Hepatocyte (in vitro differentiated cells): ENCODE results near the gene MUL1. TPM values are rescaled to one million over a fixed set of nuclear protein-coding genes. Genes with fewer than 3 reads are reported as not detected.

Experiments used
- DNase-seq: peaks from one replicate; pipeline ENCODE4 v3.0.0-alpha.2; 2016; ENCODE audit warnings: low spot score
- H2AFZ ChIP-seq: fragments of 200-600 bp; sonication (generic); 2 replicates; pipeline ENCODE4 v1.6.0; 2016; ENCODE audit warnings: antibody characterized with exemption, mild to moderate bottlenecking
- H3K27ac ChIP-seq: fragments of 200-600 bp; sonication (generic); 2 replicates; pipeline ENCODE4 v1.5.1; 2016; ENCODE audit warnings: mild to moderate bottlenecking
- H3K27me3 ChIP-seq: fragments of 200-600 bp; sonication (generic); 2 replicates; pipeline ENCODE4 v1.6.1; 2016
- H3K36me3 ChIP-seq: fragments of 200-600 bp; sonication (generic); replicated peaks from 2 replicates; pipeline ENCODE4 v1.5.1; 2016; ENCODE audit warnings: low read depth; ENCODE audit not compliant: insufficient read depth
- H3K4me1 ChIP-seq: fragments of 200-600 bp; sonication (generic); 2 replicates; pipeline ENCODE4 v1.5.1; 2016; ENCODE audit warnings: mild to moderate bottlenecking, moderate library complexity; ENCODE audit not compliant: insufficient read depth
- H3K4me2 ChIP-seq: fragments of 200-600 bp; sonication (generic); 2 replicates; pipeline ENCODE4 v1.6.0; 2016
- H3K4me3 ChIP-seq: fragments of 200-600 bp; sonication (generic); 2 replicates; pipeline ENCODE4 v1.5.1; 2016; ENCODE audit warnings: mild to moderate bottlenecking
- H3K79me2 ChIP-seq: fragments of 200-600 bp; sonication (generic); 2 replicates; pipeline ENCODE4 v1.6.0; 2017; ENCODE audit warnings: mild to moderate bottlenecking
- H3K9me2 ChIP-seq: fragments of 200-600 bp; sonication (generic); replicated peaks from 2 replicates; pipeline ENCODE4 v1.6.0; 2017; ENCODE audit warnings: mild to moderate bottlenecking; ENCODE audit not compliant: insufficient read depth
- H3K9me3 ChIP-seq: fragments of 200-600 bp; sonication (generic); 2 replicates; pipeline ENCODE4 v1.5.1; 2016; ENCODE audit warnings: low read depth, mild to moderate bottlenecking
- H4K20me1 ChIP-seq: fragments of 200-600 bp; sonication (generic); 2 replicates; pipeline ENCODE4 v1.6.0; 2016; ENCODE audit warnings: mild to moderate bottlenecking; ENCODE audit not compliant: insufficient read depth, poor library complexity, severe bottlenecking
- EZH2 ChIP-seq: fragments of 200-600 bp; sonication (generic); IDR thresholded peaks from 2 replicates; pipeline ENCODE4 v1.6.1; 2016; ENCODE audit warnings: antibody characterized with exemption, mild to moderate bottlenecking, borderline replicate concordance
- EZH2phosphoT487 ChIP-seq: fragments of 200-600 bp; sonication (generic); IDR thresholded peaks from one replicate; pipeline ENCODE4 v1.6.1; 2018; ENCODE audit warnings: antibody characterized with exemption, mild to moderate bottlenecking, low read depth, moderate library complexity; ENCODE audit not compliant: unreplicated experiment, severe bottlenecking
- WGBS: methylation state at CpG from one replicate; pipeline ENCODE4 v1.1.6; 2016; ENCODE audit warnings: low lambda C conversion rate; ENCODE audit errors: missing lambda C conversion rate; 5-methylcytosine and 5-hydroxymethylcytosine counted together
- polyA plus RNA-seq: library from polyadenylated mRNA; unstranded; fragments of >200 nt; fragmentation: Nextera tagmentation; extraction: Ambion mirVana; gene quantifications from 2 replicates; pipeline ENCODE4 v1.2.1, GENCODE V29; 2016
- total RNA-seq: library from RNA; depleted of rRNA; stranded (reverse); fragments of >200 nt; gene quantifications from 2 replicates; pipeline ENCODE4 v1.2.3, GENCODE V29; 2014
- TF ChIP-seq, protein P1 (sequence below): fragments of 200-600 bp; sonication (generic); IDR thresholded peaks from 2 replicates; pipeline ENCODE4 v1.5.1; 2016; ENCODE audit warnings: antibody characterized with exemption, mild to moderate bottlenecking; ENCODE audit not compliant: poor library complexity

Gene MUL1
- total and polyA plus RNA-seq, 2 experiments from 2014 or later, result 40.1 to 48.1 TPM

DNA sequence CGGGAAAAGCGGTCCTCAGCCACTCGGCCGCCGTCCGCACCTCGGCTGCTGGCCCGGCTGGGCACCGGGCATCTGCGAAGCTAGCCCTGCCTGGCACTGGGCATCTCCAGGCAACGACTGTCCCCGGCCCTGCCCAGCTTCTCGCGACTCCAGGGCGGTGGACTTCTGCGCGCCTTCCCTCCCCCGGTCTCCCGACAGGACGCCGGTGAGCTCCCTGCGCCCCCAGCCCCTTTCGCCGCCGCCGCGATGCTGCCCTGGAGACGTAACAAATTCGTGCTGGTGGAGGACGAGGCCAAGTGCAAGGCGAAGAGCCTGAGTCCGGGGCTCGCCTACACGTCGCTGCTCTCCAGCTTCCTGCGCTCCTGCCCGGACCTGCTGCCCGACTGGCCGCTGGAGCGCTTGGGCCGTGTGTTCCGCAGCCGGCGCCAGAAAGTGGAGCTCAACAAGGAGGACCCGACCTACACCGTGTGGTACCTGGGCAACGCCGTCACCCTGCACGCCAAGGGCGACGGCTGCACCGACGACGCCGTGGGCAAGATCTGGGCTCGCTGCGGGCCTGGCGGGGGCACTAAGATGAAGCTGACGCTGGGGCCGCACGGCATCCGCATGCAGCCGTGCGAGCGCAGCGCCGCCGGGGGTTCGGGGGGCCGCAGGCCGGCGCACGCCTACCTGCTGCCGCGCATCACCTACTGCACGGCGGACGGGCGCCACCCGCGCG is 44.9 kb upstream of the MUL1 start:
- Histone ChIP-seq H2AFZ (peak overlapping the region; percentile 57), H3K9me3 (no peaks in the 10 kb centered on the region), H3K9me2 (no peaks in the 10 kb centered on the region), H3K36me3 (no peaks in the 10 kb centered on the region), H3K79me2 (no peaks in the 10 kb centered on the region), H3K4me1 (peaks cover 16% of the 10 kb centered on the region), H3K27me3 (peaks cover 73% of the 10 kb centered on the region), H3K4me3 (peak overlapping the region; percentile 36), H3K27ac (no peak overlapping the region), H4K20me1 (no peaks in the 10 kb centered on the region), H3K4me2 (peak overlapping the region; percentile 94)
- TF ChIP-seq EZH2phosphoT487 (no peak), EZH2 (peak; percentile 78)
- TF ChIP-seq, protein P1, sequence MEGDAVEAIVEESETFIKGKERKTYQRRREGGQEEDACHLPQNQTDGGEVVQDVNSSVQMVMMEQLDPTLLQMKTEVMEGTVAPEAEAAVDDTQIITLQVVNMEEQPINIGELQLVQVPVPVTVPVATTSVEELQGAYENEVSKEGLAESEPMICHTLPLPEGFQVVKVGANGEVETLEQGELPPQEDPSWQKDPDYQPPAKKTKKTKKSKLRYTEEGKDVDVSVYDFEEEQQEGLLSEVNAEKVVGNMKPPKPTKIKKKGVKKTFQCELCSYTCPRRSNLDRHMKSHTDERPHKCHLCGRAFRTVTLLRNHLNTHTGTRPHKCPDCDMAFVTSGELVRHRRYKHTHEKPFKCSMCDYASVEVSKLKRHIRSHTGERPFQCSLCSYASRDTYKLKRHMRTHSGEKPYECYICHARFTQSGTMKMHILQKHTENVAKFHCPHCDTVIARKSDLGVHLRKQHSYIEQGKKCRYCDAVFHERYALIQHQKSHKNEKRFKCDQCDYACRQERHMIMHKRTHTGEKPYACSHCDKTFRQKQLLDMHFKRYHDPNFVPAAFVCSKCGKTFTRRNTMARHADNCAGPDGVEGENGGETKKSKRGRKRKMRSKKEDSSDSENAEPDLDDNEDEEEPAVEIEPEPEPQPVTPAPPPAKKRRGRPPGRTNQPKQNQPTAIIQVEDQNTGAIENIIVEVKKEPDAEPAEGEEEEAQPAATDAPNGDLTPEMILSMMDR, result no peak
- peak; percentile 16 for DNase-seq
- WGBS, result 2% methylated on average over 71 of the region's 82 CpGs

DNA sequence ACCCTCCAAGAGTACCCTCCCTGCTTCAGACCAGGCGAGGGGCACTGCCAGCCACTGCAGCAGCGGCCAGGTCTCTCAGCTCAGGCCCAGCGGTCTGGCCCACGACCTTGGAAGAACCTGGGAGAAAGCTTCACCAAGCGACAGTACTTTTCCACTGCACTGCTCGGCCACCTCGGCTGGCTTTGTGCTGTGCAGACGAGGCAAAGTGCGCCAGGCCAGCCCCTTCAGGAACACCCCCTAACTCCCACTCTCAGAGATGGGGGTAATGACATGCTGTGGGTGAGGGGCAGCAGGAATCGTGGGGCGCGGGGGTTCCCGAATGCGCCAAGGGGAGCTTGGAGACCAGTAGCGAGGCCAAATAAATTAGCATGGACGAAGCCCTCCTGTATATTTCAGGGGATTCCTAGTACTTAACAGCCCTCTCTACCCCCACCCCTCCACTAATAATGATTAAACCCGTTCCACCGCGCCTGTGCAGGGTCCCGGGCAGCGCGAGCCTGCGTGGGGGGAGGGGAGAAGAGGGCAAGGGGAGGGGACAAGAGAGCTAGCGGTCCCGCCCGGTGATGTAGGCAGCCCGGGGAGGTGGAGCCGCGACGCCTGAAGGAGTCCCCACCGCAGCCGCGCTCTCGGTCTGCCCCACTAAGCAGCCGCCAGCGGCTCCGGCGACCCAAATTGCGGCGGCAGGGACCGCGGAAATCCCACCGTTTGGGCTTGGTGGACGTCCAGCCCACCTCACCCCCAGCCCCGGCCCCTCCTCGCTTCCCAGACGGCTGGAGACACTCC is 44.2 kb upstream of the MUL1 start, which contains the start of gene FAM43B:
Gene FAM43B, plus strand, starts transcription at position 629 of the 783 bp plus-strand sequence. CDS start 401 bp downstream, outside the sequence.
- Histone ChIP-seq H2AFZ (peak within 1 kb of the TSS; percentile 57), H3K4me2 (peak within 1 kb of the TSS; percentile 94), H4K20me1 (no peaks in the 10 kb centered on the region), H3K9me3 (no peaks in the 10 kb centered on the region), H3K79me2 (no peaks in the 10 kb centered on the region), H3K36me3 (no peaks in the 10 kb centered on the region), H3K9me2 (no peaks in the 10 kb centered on the region), H3K27ac (no peak within 1 kb of the TSS), H3K4me3 (peak within 1 kb of the TSS; percentile 36), H3K27me3 (peaks cover 69% of the 10 kb centered on the region), H3K4me1 (peaks cover 16% of the 10 kb centered on the region)
- TF ChIP-seq, protein P1, result no peak
- TF ChIP-seq EZH2 (no peak), EZH2phosphoT487 (no peak)
- 4% methylated on average over 35 of the region's 47 CpGs for WGBS
- peak; percentile 80 for DNase-seq

DNA sequence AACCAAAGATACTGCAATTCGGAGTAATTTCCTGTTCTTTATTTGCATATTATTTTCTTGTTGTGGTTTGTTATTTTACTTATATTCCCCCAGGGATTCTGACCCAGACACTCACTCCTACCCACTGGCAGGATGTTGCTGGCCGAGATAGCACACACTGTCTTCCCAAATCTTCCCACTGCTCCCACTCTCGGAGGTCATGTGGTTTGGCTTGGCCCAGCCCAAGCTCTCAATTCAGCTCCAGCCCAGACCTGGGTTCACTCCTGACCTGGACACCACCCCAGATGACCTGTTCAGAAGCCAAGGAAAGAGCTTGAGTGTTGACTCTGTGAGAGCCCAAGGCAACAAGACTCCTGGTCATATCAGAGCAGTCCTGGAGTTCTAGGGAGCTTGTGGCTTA is 43.2 kb upstream of the MUL1 start:
- H3K79me2 ChIP-seq, result no peaks in the 10 kb centered on the region
- DNase-seq, result no peak
- no peak overlapping the region for H3K27ac ChIP-seq
- peak overlapping the region; percentile 94 for H3K4me2 ChIP-seq
- no peaks in the 10 kb centered on the region for H3K9me3 ChIP-seq
- peaks cover 16% of the 10 kb centered on the region for H3K4me1 ChIP-seq
- H3K9me2 ChIP-seq, result no peaks in the 10 kb centered on the region
- no peak overlapping the region for H3K4me3 ChIP-seq
- H3K36me3 ChIP-seq, result no peaks in the 10 kb centered on the region
- TF ChIP-seq EZH2 (no peak), EZH2phosphoT487 (no peak)
- TF ChIP-seq, protein P1, result no peak
- 72% methylated on average over 3 of the region's 3 CpGs for WGBS
- no peaks in the 10 kb centered on the region for H4K20me1 ChIP-seq
- H3K27me3 ChIP-seq, result peaks cover 62% of the 10 kb centered on the region
- no peak overlapping the region for H2AFZ ChIP-seq
